ENCODE results near the gene NARS2. TPM values are rescaled to one million over a fixed set of nuclear protein-coding genes. Genes with fewer than 3 reads are reported as not detected.

The NARS2 gene
- total and polyA plus RNA-seq, 10 of the 15 experiments (the other 5 are each of a cell fraction or from before 2014, with no cell fraction given), result 22.2 to 45.3 (median 36.3) TPM

DNA sequence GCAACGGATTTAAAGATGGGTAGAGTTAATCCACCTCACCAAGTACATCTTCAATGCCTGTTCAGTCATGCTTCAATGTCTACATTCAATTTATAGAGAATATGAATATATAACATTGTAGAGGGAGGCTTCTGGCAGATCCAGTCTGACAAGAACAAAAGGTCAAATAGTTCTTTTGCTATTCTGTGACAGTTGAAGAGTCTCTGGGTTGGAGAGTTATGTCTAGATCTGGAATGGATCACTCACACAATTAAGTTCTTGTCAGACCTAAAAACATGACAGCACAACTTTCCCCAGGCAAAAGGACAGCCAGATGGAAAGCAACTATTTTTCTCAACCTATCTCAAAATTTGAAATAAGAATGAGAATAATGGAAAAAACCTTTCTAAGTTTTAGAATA lies 141.7 kb downstream of the NARS2 start:
- intact Hi-C loops (cut with micrococcal nuclease; ENCODE audit: unreplicated experiment), result loop anchor here (1.0 to 2.0 kb wide), 2 partner anchors 16 to 205 kb away; partner anchors contain the start of gene GAB2
- FAIRE-seq, result no peak

DNA sequence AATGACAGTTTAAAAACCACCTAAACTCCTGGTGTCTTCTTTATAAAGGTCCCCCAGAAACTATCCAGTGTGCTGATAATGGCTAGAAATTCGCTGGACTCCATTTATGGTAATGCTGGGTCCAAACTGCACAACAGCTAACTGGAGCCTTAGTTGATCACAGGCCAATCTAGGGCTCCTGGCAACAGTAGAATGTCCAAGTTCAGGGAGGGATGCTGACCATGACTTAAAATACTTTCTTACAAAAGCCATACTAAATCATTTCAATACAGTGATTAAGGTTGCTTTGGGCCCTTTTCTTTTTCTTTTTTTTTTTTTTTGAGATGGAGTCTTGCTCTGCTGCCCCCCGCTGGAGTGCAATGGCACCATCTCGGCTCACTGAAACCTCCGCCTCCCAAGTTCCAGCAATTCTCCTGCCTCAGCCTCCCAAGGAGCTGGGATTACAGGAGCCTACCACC lies 142.6 kb downstream of the NARS2 start:
- Histone ChIP-seq H3K27me3 (replicated peaks in 1 of 2; ENCODE audit: control insufficient read depth in 2 of 2, insufficient read depth in 2 of 2, low read length in 1 of 2) (no peaks in the 10 kb centered on the region), H3K9ac (ENCODE audit: control insufficient read depth, insufficient read depth, low read length) (no peak overlapping the region), H3K4me2 (ENCODE audit: control insufficient read depth, insufficient read depth) (no peak overlapping the region), H2AFZ (ENCODE audit: control insufficient read depth, low read depth, low read length) (no peak overlapping the region), H3K27ac (ENCODE audit: control insufficient read depth, insufficient read depth) (no peak overlapping the region), H3K4me1 (ENCODE audit: control insufficient read depth, insufficient read depth, low read length) (peaks cover 27% of the 10 kb centered on the region), H3K36me3 (ENCODE audit: control insufficient read depth in 2 of 2, insufficient read depth in 2 of 2, low read length in 1 of 2) (no peaks in the 10 kb centered on the region), H3K4me3 (no peak overlapping the region), H3K9me3 (replicated peaks; ENCODE audit: control insufficient read depth, insufficient read depth, low read length) (no peaks in the 10 kb centered on the region), H3K79me2 (ENCODE audit: control insufficient read depth, insufficient read depth, low read length) (no peaks in the 10 kb centered on the region), H4K20me1 (ENCODE audit: control insufficient read depth, insufficient read depth) (no peaks in the 10 kb centered on the region)
- ChIA-PET SMC1A (ENCODE audit: uncharacterized antibody, unreplicated experiment) (interaction anchor here (2.2 to 6.2 kb wide), 3 partner anchors 14 to 205 kb away, joined by 9 to 87 read pairs (median 13); partner anchors contain the start of gene GAB2), CTCF (interaction anchor here (1.0 to 6.6 kb wide), 5 partner anchors 13 to 204 kb away, joined by 3 to 102 read pairs (median 8); partner anchors contain the start of gene GAB2), POLR2A (interaction anchor here (0.5 kb wide), 1 partner anchor 194 kb away, joined by 6 read pairs; no protein-coding TSS in a partner anchor), RAD21 (ENCODE audit: unreplicated experiment) (interaction anchor here (1.5 to 6.0 kb wide), 3 partner anchors 15 to 204 kb away, joined by 4 to 55 read pairs (median 9); partner anchors contain the start of gene GAB2)
- intact Hi-C loops (cut with micrococcal nuclease; ENCODE audit: unreplicated experiment), result loop anchor here (1.0 to 2.0 kb wide), 2 partner anchors 15 to 204 kb away; partner anchors contain the start of gene GAB2
- FAIRE-seq (no peak), DNase-seq (ENCODE audit: low read depth, low spot score) (no peak), ATAC-seq (no peak)
- WGBS (ENCODE audit: insufficient coverage, insufficient replicate concordance, low lambda C conversion rate, missing lambda C conversion rate), result 100% methylated on average over 2 of the region's 4 CpGs
- BruUV-seq (replicated peaks), result no TSS peak
- in situ Hi-C loops (cut with MboI), result no loop called here
- TF ChIP-seq ZNF384 (IDR thresholded peaks at IDR 0.05; ENCODE audit: borderline replicate concordance, low read depth, low read length), result peak; percentile 67; the same call in 1 of the 2 replicates
- no peak for TF ChIP-seq ZNF207 (IDR thresholded peaks at IDR 0.05; ENCODE audit: borderline replicate concordance)
- no peak for TF ChIP-seq YBX1 (IDR thresholded peaks at IDR 0.05)
- TF ChIP-seq PAX5 (IDR thresholded peaks at IDR 0.05; ENCODE audit: borderline replicate concordance, low read depth, low read length), result no peak
- no peak for TF ChIP-seq TBL1XR1 (IDR thresholded peaks at IDR 0.05; ENCODE audit: low read depth, low read length)
- TF ChIP-seq, protein P1, sequence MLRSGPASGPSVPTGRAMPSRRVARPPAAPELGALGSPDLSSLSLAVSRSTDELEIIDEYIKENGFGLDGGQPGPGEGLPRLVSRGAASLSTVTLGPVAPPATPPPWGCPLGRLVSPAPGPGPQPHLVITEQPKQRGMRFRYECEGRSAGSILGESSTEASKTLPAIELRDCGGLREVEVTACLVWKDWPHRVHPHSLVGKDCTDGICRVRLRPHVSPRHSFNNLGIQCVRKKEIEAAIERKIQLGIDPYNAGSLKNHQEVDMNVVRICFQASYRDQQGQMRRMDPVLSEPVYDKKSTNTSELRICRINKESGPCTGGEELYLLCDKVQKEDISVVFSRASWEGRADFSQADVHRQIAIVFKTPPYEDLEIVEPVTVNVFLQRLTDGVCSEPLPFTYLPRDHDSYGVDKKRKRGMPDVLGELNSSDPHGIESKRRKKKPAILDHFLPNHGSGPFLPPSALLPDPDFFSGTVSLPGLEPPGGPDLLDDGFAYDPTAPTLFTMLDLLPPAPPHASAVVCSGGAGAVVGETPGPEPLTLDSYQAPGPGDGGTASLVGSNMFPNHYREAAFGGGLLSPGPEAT (IDR thresholded peaks at IDR 0.05; ENCODE audit: low read depth), result no peak
- TF ChIP-seq ESRRA (IDR thresholded peaks at IDR 0.05; ENCODE audit: low read length), result no peak
- TF ChIP-seq, protein P2, sequence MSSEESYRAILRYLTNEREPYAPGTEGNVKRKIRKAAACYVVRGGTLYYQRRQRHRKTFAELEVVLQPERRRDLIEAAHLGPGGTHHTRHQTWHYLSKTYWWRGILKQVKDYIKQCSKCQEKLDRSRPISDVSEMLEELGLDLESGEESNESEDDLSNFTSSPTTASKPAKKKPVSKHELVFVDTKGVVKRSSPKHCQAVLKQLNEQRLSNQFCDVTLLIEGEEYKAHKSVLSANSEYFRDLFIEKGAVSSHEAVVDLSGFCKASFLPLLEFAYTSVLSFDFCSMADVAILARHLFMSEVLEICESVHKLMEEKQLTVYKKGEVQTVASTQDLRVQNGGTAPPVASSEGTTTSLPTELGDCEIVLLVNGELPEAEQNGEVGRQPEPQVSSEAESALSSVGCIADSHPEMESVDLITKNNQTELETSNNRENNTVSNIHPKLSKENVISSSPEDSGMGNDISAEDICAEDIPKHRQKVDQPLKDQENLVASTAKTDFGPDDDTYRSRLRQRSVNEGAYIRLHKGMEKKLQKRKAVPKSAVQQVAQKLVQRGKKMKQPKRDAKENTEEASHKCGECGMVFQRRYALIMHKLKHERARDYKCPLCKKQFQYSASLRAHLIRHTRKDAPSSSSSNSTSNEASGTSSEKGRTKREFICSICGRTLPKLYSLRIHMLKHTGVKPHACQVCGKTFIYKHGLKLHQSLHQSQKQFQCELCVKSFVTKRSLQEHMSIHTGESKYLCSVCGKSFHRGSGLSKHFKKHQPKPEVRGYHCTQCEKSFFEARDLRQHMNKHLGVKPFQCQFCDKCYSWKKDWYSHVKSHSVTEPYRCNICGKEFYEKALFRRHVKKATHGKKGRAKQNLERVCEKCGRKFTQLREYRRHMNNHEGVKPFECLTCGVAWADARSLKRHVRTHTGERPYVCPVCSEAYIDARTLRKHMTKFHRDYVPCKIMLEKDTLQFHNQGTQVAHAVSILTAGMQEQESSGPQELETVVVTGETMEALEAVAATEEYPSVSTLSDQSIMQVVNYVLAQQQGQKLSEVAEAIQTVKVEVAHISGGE (CRISPR knock-in tag; IDR thresholded peaks at IDR 0.05), result no peak

More for the DNA sequence above, 141.7 kb downstream of the NARS2 start:
- no peak for DNase-seq (ENCODE audit: low read depth, low spot score)
- Histone ChIP-seq H3K79me2 (ENCODE audit: control insufficient read depth, insufficient read depth, low read length) (no peaks in the 10 kb centered on the region), H3K4me1 (ENCODE audit: control insufficient read depth, insufficient read depth, low read length) (peaks cover 19% of the 10 kb centered on the region), H3K27me3 (replicated peaks in 1 of 2; ENCODE audit: control insufficient read depth in 2 of 2, insufficient read depth in 2 of 2, low read length in 1 of 2) (no peaks in the 10 kb centered on the region), H3K9ac (ENCODE audit: control insufficient read depth, insufficient read depth, low read length) (no peak overlapping the region), H3K27ac (ENCODE audit: control insufficient read depth, insufficient read depth) (no peak overlapping the region), H3K9me3 (replicated peaks; ENCODE audit: control insufficient read depth, insufficient read depth, low read length) (no peaks in the 10 kb centered on the region), H3K36me3 (ENCODE audit: control insufficient read depth in 2 of 2, insufficient read depth in 2 of 2, low read length in 1 of 2) (no peaks in the 10 kb centered on the region; a peak in 1 of 4 replicates), H4K20me1 (ENCODE audit: control insufficient read depth, insufficient read depth) (no peaks in the 10 kb centered on the region), H3K4me3 (no peak overlapping the region), H3K4me2 (ENCODE audit: control insufficient read depth, insufficient read depth) (no peak overlapping the region), H2AFZ (ENCODE audit: control insufficient read depth, low read depth, low read length) (no peak overlapping the region)
- WGBS (ENCODE audit: insufficient coverage, insufficient replicate concordance, low lambda C conversion rate, missing lambda C conversion rate), result 97% methylated on average over 1 of the region's 1 CpG
- BruUV-seq (replicated peaks), result no TSS peak
- ChIA-PET CTCF (interaction anchor here (1.6 to 6.6 kb wide), 3 partner anchors 14 to 205 kb away, joined by 8 to 102 read pairs (median 75); partner anchors contain the start of gene GAB2), RAD21 (ENCODE audit: unreplicated experiment) (no interaction called here), SMC1A (ENCODE audit: uncharacterized antibody, unreplicated experiment) (no interaction called here), POLR2A (no interaction called here)
- in situ Hi-C loops (cut with MboI), result no loop called here
- no peak for TF ChIP-seq MTA3 (IDR thresholded peaks at IDR 0.05; ENCODE audit: borderline replicate concordance, low read length)
- no peak for TF ChIP-seq SRF (IDR thresholded peaks at IDR 0.05; ENCODE audit: low read depth in 2 of 2, low read length in 2 of 2)
- ATAC-seq, result no peak
